CD14-positive monocyte (primary cell): ENCODE results near the gene RALB. TPM values are rescaled to one million over a fixed set of nuclear protein-coding genes. Genes with fewer than 3 reads are reported as not detected.
A peak's percentile ranks its signal among the peaks of the same experiment; 100 is the strongest.

ENCODE experiments used
- DNase-seq, 3 donors: peaks; one replicate each; pipeline ENCODE4 v3.0.0-alpha.2; 2011 to 2022
- H2AFZ ChIP-seq: 2 replicates; pipeline ENCODE4 v1.6.0; 2012; ENCODE audit warnings: mild to moderate bottlenecking, low read depth, low read length, inconsistent platforms; ENCODE audit not compliant: insufficient read depth, poor library complexity, severe bottlenecking
- H3K27ac ChIP-seq, 2 donors: 1 replicate in 1 of 2; 2 replicates in 1 of 2; pipeline ENCODE4 v1.5.1; 2012 to 2013; ENCODE audit warnings: low read length in 2 of 2, control low read depth in 1 of 2, inconsistent platforms in 1 of 2, low read depth in 1 of 2, mild to moderate bottlenecking in 1 of 2
- H3K27me3 ChIP-seq, 2 donors: one replicate each; pipeline versions ENCODE4 v1.6.0 to v1.6.1; 2011 to 2013; ENCODE audit warnings: low read length in 2 of 2; ENCODE audit not compliant: control insufficient read depth in 2 of 2, insufficient read depth in 2 of 2
- H3K36me3 ChIP-seq, 2 donors: replicated peaks in 1 of 2; 1 replicate in 1 of 2; 2 replicates in 1 of 2; pipeline versions ENCODE4 v1.5.1 to v1.6.1; 2012 to 2013; ENCODE audit warnings: low read length in 2 of 2, control low read depth in 1 of 2, inconsistent platforms in 1 of 2, mild to moderate bottlenecking in 1 of 2; ENCODE audit not compliant: insufficient read depth in 2 of 2, control insufficient read depth in 1 of 2
- H3K4me1 ChIP-seq, 2 donors: 1 replicate in 1 of 2; 2 replicates in 1 of 2; pipeline versions ENCODE4 v1.5.1 to v1.6.1; 2012 to 2013; ENCODE audit warnings: low read length in 2 of 2, control low read depth in 1 of 2, inconsistent platforms in 1 of 2, mild to moderate bottlenecking in 1 of 2, moderate library complexity in 1 of 2; ENCODE audit not compliant: insufficient read depth in 2 of 2, control insufficient read depth in 1 of 2
- H3K4me2 ChIP-seq: replicated peaks from 2 replicates; pipeline ENCODE3; 2012; ENCODE audit warnings: low read length, moderate library complexity, mild to moderate bottlenecking; ENCODE audit not compliant: poor library complexity, severe bottlenecking; ENCODE audit errors: extremely low read depth
- H3K4me3 ChIP-seq, 3 experiments: fragments of 200-600 bp in 1 of 3; sonication (generic) in 1 of 3; replicated peaks in 1 of 3; 1 replicate in 2 of 3; 2 replicates in 1 of 3; pipeline ENCODE4 v1.5.1; 2011 to 2013; ENCODE audit warnings: low read length in 3 of 3, mild to moderate bottlenecking in 3 of 3, control low read depth in 2 of 3, low read depth in 2 of 3, inconsistent platforms in 1 of 3, moderate library complexity in 1 of 3
- H3K79me2 ChIP-seq: 2 replicates; pipeline ENCODE4 v1.6.0; 2012; ENCODE audit warnings: mild to moderate bottlenecking, control low read depth, inconsistent platforms, low read length, moderate library complexity; ENCODE audit not compliant: insufficient read depth
- H3K9ac ChIP-seq: 2 replicates; pipeline ENCODE4 v1.6.0; 2017; ENCODE audit warnings: low read length, mild to moderate bottlenecking; ENCODE audit not compliant: insufficient read depth, poor library complexity, severe bottlenecking
- H3K9me3 ChIP-seq, 2 donors: replicated peaks in 1 of 2; 1 replicate in 1 of 2; 2 replicates in 1 of 2; pipeline versions ENCODE4 v1.5.1 to v1.6.1; 2012 to 2013; ENCODE audit warnings: low read length in 2 of 2, control low read depth in 1 of 2; ENCODE audit not compliant: control insufficient read depth in 1 of 2, insufficient read depth in 1 of 2
- H4K20me1 ChIP-seq: 2 replicates; pipeline ENCODE4 v1.6.0; 2012; ENCODE audit warnings: mild to moderate bottlenecking, low read length, control low read depth, moderate library complexity; ENCODE audit not compliant: insufficient read depth
- H3K27ac Mint-ChIP-seq, 7 donors: one replicate each; pipeline ENCODE4 v1.8.0; 2020; ENCODE audit warnings: mild to moderate bottlenecking in 7 of 7, mixed read lengths in 7 of 7, moderate library complexity in 6 of 7, inconsistent platforms in 2 of 7
- H3K27me3 Mint-ChIP-seq, 3 donors: one replicate each; pipeline ENCODE4 v1.8.0; 2021 to 2022; ENCODE audit warnings: low read depth in 3 of 3, mild to moderate bottlenecking in 3 of 3, mixed read lengths in 3 of 3, moderate library complexity in 3 of 3, inconsistent platforms in 1 of 3
- H3K36me3 Mint-ChIP-seq, 2 donors: one replicate each; pipeline ENCODE4 v1.8.0; 2020; ENCODE audit warnings: mixed read lengths in 2 of 2, inconsistent platforms in 1 of 2, mild to moderate bottlenecking in 1 of 2
- H3K4me1 Mint-ChIP-seq: one replicate; pipeline ENCODE4 v1.8.0; 2020; ENCODE audit warnings: mild to moderate bottlenecking, mixed read lengths
- H3K4me3 Mint-ChIP-seq, 2 donors: one replicate each; pipeline ENCODE4 v1.8.0; 2020; ENCODE audit warnings: mild to moderate bottlenecking in 2 of 2, mixed read lengths in 2 of 2, moderate library complexity in 1 of 2
- H3K9me3 Mint-ChIP-seq, 7 donors: one replicate each; pipeline ENCODE4 v1.8.0; 2020 to 2022; ENCODE audit warnings: mixed read lengths in 7 of 7, mild to moderate bottlenecking in 6 of 7, moderate library complexity in 6 of 7, inconsistent platforms in 2 of 7
- WGBS: methylation state at CpG from one replicate; pipeline ENCODE4 v1.1.5; 2013; ENCODE audit warnings: missing lambda C conversion rate; ENCODE audit not compliant: insufficient coverage; 5-methylcytosine and 5-hydroxymethylcytosine counted together
- intact Hi-C, 2 donors: fragments of 100-400 bp; cut with micrococcal nuclease; formaldehyde crosslinking; loops; one replicate each; pipeline versions ENCODE4 v1.15.0 to v1.15.1; 2023
- polyA plus RNA-seq, 3 donors: library from polyadenylated mRNA; depleted of rRNA in 1 of 3; unstranded in 2 of 3; stranded (reverse) in 1 of 3; fragments of 300-500 nt in 2 of 3; fragments of >200 nt in 1 of 3; fragmentation: Illumina TruSeq in 2 of 3; gene quantifications; 1 replicate in 2 of 3; 2 replicates in 1 of 3; pipeline ENCODE4 v1.2.3, GENCODE V29; 2012 to 2021
- TF ChIP-seq, protein P1 (sequence below): fragments of 200-600 bp; IDR thresholded peaks from one replicate; pipeline ENCODE4 v1.8.0; 2022; ENCODE audit warnings: antibody characterized with exemption, mild to moderate bottlenecking

The RALB gene
- polyA plus RNA-seq, 3 donors: 57.2 to 163 (median 139) TPM

DNA sequence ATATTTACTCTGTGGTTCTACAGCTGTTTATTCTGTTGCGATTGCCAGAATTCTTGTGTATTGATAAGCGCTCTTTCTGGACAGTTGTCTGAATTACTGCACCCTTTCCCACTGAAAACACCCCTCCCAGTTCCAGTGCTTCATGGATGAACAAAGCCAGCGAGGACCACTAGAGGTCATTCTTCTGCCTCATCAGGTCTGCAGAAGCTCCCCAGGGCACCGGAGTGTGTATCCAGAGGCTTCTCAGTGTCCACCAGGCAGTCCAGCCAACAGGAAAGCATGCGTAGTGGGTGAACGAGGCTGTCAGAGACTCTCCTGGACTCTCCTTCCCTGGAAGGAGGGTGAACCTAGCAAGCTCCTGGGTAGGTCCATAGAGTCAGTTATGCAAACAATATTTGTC is 52.6 kb downstream of the RALB start:
- no peak overlapping the region for H3K4me2 ChIP-seq
- H3K9me3 ChIP-seq: no peaks in the 10 kb centered on the region
- H3K79me2 ChIP-seq: no peaks in the 10 kb centered on the region
- H3K4me1 ChIP-seq: peaks cover 13 to 16% of the 10 kb centered on the region in 2 donors
- Mint-ChIP-seq H3K4me3 (no peak overlapping the region), H3K27ac (peak overlapping the region in 3 of 7 donors; percentile 17 to 38 (median 27)), H3K27me3 (peaks cover 0 to 5% (median 0%) of the 10 kb centered on the region in 3 donors), H3K4me1 (peaks cover 29% of the 10 kb centered on the region), H3K9me3 (no peaks in the 10 kb centered on the region), H3K36me3 (peaks cover 23 to 26% of the 10 kb centered on the region in 2 donors)
- peaks cover 9 to 32% of the 10 kb centered on the region in 2 donors for H3K36me3 ChIP-seq
- intact Hi-C loops: no loop called here
- no peak for DNase-seq
- H3K4me3 ChIP-seq: no peak overlapping the region
- H3K27ac ChIP-seq: peak overlapping the region in 1 of 2 donors; percentile 47
- WGBS: 94% methylated on average over 5 of the region's 6 CpGs
- no peaks in the 10 kb centered on the region for H3K27me3 ChIP-seq
- no peaks in the 10 kb centered on the region for H4K20me1 ChIP-seq
- H3K9ac ChIP-seq: no peak overlapping the region
- TF ChIP-seq, protein P1, sequence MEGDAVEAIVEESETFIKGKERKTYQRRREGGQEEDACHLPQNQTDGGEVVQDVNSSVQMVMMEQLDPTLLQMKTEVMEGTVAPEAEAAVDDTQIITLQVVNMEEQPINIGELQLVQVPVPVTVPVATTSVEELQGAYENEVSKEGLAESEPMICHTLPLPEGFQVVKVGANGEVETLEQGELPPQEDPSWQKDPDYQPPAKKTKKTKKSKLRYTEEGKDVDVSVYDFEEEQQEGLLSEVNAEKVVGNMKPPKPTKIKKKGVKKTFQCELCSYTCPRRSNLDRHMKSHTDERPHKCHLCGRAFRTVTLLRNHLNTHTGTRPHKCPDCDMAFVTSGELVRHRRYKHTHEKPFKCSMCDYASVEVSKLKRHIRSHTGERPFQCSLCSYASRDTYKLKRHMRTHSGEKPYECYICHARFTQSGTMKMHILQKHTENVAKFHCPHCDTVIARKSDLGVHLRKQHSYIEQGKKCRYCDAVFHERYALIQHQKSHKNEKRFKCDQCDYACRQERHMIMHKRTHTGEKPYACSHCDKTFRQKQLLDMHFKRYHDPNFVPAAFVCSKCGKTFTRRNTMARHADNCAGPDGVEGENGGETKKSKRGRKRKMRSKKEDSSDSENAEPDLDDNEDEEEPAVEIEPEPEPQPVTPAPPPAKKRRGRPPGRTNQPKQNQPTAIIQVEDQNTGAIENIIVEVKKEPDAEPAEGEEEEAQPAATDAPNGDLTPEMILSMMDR: no peak
- no peak overlapping the region for H2AFZ ChIP-seq

- intact Hi-C loops: no loop called here
- H3K4me1 Mint-ChIP-seq: peaks cover 29% of the 10 kb centered on the region
These were observed 53.4 kb downstream of the RALB start for GRCh38 chr2:120305937-120306490.

More at GRCh38 chr2:120305937-120306490, 53.4 kb downstream of the RALB start:
- Histone ChIP-seq H4K20me1 (no peaks in the 10 kb centered on the region), H3K27ac (peak overlapping the region; percentile 23 to 47), H3K9ac (no peak overlapping the region), H3K4me1 (peaks cover 13 to 16% of the 10 kb centered on the region in 2 donors), H3K36me3 (peaks cover 5 to 26% of the 10 kb centered on the region in 2 donors), H3K4me3 (no peak overlapping the region), H2AFZ (no peak overlapping the region), H3K4me2 (peak overlapping the region; percentile 37), H3K27me3 (no peaks in the 10 kb centered on the region), H3K9me3 (no peaks in the 10 kb centered on the region), H3K79me2 (no peaks in the 10 kb centered on the region)
- 81% methylated on average over 4 of the region's 5 CpGs for whole genome bisulfite sequencing
- peak in 1 of 3 donors; percentile 21 for DNase-seq
- Mint-ChIP-seq H3K36me3 (peaks cover 17 to 21% of the 10 kb centered on the region in 2 donors), H3K27ac (peak overlapping the region in 4 of 7 donors; percentile 8 to 24 (median 16)), H3K27me3 (peaks cover 0 to 5% (median 0%) of the 10 kb centered on the region in 3 donors), H3K4me3 (peak overlapping the region in 1 of 2 donors; percentile 17), H3K9me3 (no peaks in the 10 kb centered on the region)
- TF ChIP-seq, protein P1: no peak
